D721Med (cell line): ENCODE results near the gene GRM7.
A peak's percentile ranks its signal among the peaks of the same experiment; 100 is the strongest.

ENCODE experiments used
- DNase-seq: peaks from one replicate; pipeline ENCODE4 v3.0.0; 2011; ENCODE audit warnings: low spot score; ENCODE audit not compliant: insufficient read length
- FAIRE-seq: peaks from 2 replicates; lab custom pipeline; 2011; peaks lifted over from hg19 to GRCh38; lab: Jason Lieb, UNC
- CTCF ChIP-seq: IDR thresholded peaks from 2 replicates; pipeline ENCODE4 v1.5.1; 2012; ENCODE audit warnings: mild to moderate bottlenecking, control low read depth; ENCODE audit not compliant: insufficient read depth; ENCODE audit errors: missing control alignments

GRM7 gene

GRCh38 chr3:6962801-6963200 is 101.9 kb downstream of the GRM7 start:
- no peak for TF ChIP-seq CTCF
- DNase-seq (no peak), FAIRE-seq (no peak)

DNA sequence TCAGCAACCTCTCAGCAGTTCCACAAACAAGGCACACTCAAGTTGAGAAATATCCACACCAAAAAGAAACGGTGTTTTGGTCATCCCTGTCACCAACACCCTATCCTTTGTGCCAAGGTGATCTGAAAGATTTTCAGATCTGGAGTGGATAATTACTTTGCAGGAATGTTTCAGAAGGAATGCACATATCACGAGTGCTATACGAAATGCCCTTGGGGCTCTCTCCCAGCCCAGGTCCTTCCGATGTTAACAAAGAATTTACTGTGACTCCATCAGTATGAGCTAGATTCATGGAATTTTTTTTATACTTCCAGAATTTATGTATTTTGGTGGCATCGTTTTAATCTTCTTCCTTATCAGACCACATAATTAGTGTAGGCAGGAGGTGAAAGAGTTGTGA is 105.0 kb downstream of the GRM7 start:
- no peak for DNase-seq
- no peak for FAIRE-seq
- TF ChIP-seq CTCF: no peak

DNA sequence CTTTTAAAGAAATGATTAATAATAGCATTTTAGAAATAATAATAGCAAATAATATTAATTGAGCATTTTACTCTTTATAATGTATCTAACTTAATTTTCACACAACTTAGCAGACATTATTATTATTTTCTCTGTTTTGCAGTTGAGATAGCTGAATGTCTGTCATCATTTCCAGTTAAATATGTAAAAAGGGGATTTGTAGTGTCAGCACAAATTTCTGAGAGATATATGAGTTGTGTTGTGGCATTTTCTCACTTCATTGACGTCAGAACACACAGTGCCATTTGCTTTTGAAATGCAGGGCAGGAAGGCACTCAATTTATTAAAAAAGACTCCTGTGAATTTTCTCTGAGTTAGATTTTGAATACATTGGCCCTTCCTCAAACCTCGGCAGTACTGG is 111.0 kb downstream of the GRM7 start:
- TF ChIP-seq CTCF: no peak
- FAIRE-seq: no peak
- DNase-seq: no peak

DNA sequence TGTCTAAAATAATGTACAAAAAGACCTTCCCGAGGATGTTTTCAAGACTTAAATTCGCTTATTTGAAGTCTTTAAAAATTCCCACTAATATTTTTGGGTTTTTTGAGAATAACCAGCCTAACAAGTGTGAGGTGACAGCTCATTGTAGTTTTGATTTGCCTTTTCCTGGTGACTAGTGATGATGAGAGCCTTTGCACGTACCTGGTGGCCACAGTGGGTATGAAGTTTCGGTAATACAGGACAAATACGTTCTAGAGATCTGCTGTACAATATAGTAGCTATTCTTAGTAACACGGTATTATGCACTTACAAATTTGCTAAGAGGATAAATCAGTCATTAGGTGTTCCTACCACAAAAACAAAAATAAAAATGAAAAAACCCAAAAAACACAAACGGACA is 124.9 kb downstream of the GRM7 start:
- FAIRE-seq (no peak), DNase-seq (no peak)
- TF ChIP-seq CTCF: no peak

- no peak for TF ChIP-seq CTCF
- DNase-seq (no peak), FAIRE-seq (no peak)
Measured at GRCh38 chr3:6989608-6990291, 128.8 kb downstream of the GRM7 start.

DNA sequence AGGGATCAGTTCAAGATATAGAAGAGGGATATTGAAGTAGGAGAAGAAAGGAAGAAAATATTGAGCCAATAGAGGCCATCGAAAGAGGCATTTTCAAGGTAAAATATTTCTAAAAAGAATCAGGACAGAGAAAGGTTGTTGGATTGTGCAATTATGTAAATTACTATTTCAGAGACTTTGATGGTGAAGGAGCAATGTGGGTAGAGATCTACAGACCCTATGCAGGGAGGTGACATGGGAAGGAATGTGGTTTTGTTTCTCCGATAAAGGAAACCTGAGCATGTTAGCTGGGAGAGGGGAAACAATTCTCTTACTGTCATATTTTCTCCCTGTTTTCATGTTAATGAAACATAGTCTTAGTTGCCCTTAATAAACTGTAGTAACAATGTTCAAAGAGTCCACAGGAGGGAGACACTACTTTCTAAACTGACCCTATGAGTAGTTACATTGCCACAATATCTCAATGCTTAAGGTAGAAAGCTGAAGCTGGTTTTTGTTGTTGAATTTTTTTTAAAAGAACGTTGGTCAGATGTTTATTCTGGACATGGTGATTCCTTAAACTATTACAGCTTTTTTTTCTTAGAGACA is 133.3 kb downstream of the GRM7 start:
- peak; percentile 6 for FAIRE-seq
- no peak for DNase-seq
- TF ChIP-seq CTCF: peak; percentile 9

GRCh38 chr3:7000501-7000900 is 139.6 kb downstream of the GRM7 start:
- no peak for DNase-seq
- no peak for TF ChIP-seq CTCF
- peak; percentile 6 for FAIRE-seq
